HEK293 (cell line): Measurements from ENCODE around the gene RORC.
"Not testable (repeated sequence)": the region's sequence is repeated elsewhere in the genome, so short reads cannot be mapped to it uniquely, and the experiment has no call there.

Source experiments
- CTCF ChIA-PET: fragments of 350-600 bp; formaldehyde crosslinking; extraction: SDS; loops from one replicate; lab custom pipeline; 2021; ENCODE audit warnings: antibody characterized with exemption; lab: Yijun Ruan, JAX
- POLR2A ChIA-PET: fragments of 300-600 bp; formaldehyde crosslinking; extraction: SDS; loops from one replicate; lab custom pipeline; 2020; ENCODE audit warnings: antibody characterized with exemption, inconsistent platforms; lab: Yijun Ruan, JAX
- H3K27ac ChIP-seq: fragments of 200-500 bp; sonication (Bioruptor generic); 2 replicates; pipeline ENCODE4 v1.5.1; 2014; ENCODE audit warnings: low read depth, low read length, control low read depth, inconsistent platforms; ENCODE audit errors: extremely low read depth
- H3K36me3 ChIP-seq, 2 experiments: fragments of 200-500 bp in 1 of 2; sonication (Bioruptor generic) in 1 of 2; 1 replicate in 1 of 2; 2 replicates in 1 of 2; pipeline ENCODE4 v1.5.1; 2014 to 2017; ENCODE audit warnings: inconsistent platforms in 2 of 2, low read length in 2 of 2; ENCODE audit not compliant: control insufficient read depth in 2 of 2, insufficient read depth in 1 of 2
- H3K4me1 ChIP-seq: fragments of 200-500 bp; sonication (Bioruptor generic); 2 replicates; pipeline ENCODE4 v1.5.1; 2014; ENCODE audit warnings: mild to moderate bottlenecking, low read length, inconsistent platforms; ENCODE audit not compliant: control insufficient read depth, insufficient read depth
- H3K4me3 ChIP-seq: 2 replicates; pipeline ENCODE4 v1.5.1; 2011; ENCODE audit warnings: low read depth, mild to moderate bottlenecking, control low read depth, low read length, moderate library complexity
- H3K9me3 ChIP-seq: fragments of 200-500 bp; sonication (Bioruptor generic); 2 replicates; pipeline ENCODE4 v1.5.1; 2014; ENCODE audit warnings: low read depth, low read length, inconsistent platforms; ENCODE audit not compliant: control insufficient read depth, insufficient read depth
- ATF2 ChIP-seq: fragments of 450-650 bp; formaldehyde crosslinking; IDR thresholded peaks from 2 replicates; pipeline ENCODE4 v1.5.1; 2016; ENCODE audit warnings: missing biosample characterization, missing genetic modification characterization, low read depth
- BCL11B ChIP-seq: fragments of 450-650 bp; formaldehyde crosslinking; IDR thresholded peaks from 2 replicates; pipeline ENCODE4 v1.5.1; 2016; ENCODE audit warnings: low read depth, missing biosample characterization, missing genetic modification characterization
- HOXA7 ChIP-seq: sonication (generic); formaldehyde crosslinking; IDR thresholded peaks from 2 replicates; pipeline ENCODE4 v1.8.1; 2022; ENCODE audit warnings: missing genetic modification reagents, borderline replicate concordance
- PRDM4 ChIP-seq: fragments of 450-650 bp; formaldehyde crosslinking; IDR thresholded peaks from 2 replicates; pipeline ENCODE4 v1.5.1; 2017; ENCODE audit warnings: missing biosample characterization, missing genetic modification characterization
- RBAK ChIP-seq: fragments of 450-650 bp; formaldehyde crosslinking; IDR thresholded peaks from 2 replicates; pipeline ENCODE4 v1.5.1; 2016; ENCODE audit warnings: missing biosample characterization, missing genetic modification characterization
- ZNF112 ChIP-seq: fragments of 450-650 bp; formaldehyde crosslinking; IDR thresholded peaks from 2 replicates; pipeline ENCODE4 v1.5.0; 2017; ENCODE audit warnings: missing biosample characterization, missing genetic modification characterization
- ZNF121 ChIP-seq: fragments of 450-650 bp; formaldehyde crosslinking; IDR thresholded peaks from 2 replicates; pipeline ENCODE4 v1.5.1; 2016; ENCODE audit warnings: missing biosample characterization, missing genetic modification characterization
- ZNF211 ChIP-seq: fragments of 450-650 bp; formaldehyde crosslinking; IDR thresholded peaks from 2 replicates; pipeline ENCODE4 v1.5.1; 2016; ENCODE audit warnings: low read depth, missing biosample characterization, missing genetic modification characterization
- ZNF280D ChIP-seq: fragments of 450-650 bp; formaldehyde crosslinking; IDR thresholded peaks from 2 replicates; pipeline ENCODE4 v1.5.1; 2016; ENCODE audit warnings: missing biosample characterization, missing genetic modification characterization
- ZNF311 ChIP-seq: fragments of 450-650 bp; formaldehyde crosslinking; IDR thresholded peaks from 2 replicates; pipeline ENCODE4 v1.5.1; 2017; ENCODE audit warnings: missing biosample characterization, missing genetic modification characterization, borderline replicate concordance
- ZNF362 ChIP-seq: fragments of 450-650 bp; formaldehyde crosslinking; IDR thresholded peaks from 2 replicates; pipeline ENCODE4 v1.5.1; 2016; ENCODE audit warnings: missing biosample characterization, missing genetic modification characterization
- ZNF488 ChIP-seq: fragments of 450-650 bp; formaldehyde crosslinking; IDR thresholded peaks from 2 replicates; pipeline ENCODE4 v1.5.1; 2016; ENCODE audit warnings: missing biosample characterization, missing genetic modification characterization
- ZNF530 ChIP-seq: fragments of 450-650 bp; formaldehyde crosslinking; IDR thresholded peaks from 2 replicates; pipeline ENCODE4 v1.5.1; 2016; ENCODE audit warnings: low read depth, missing biosample characterization, missing genetic modification characterization
- ZNF558 ChIP-seq: fragments of 450-650 bp; formaldehyde crosslinking; IDR thresholded peaks from 2 replicates; pipeline ENCODE4 v1.5.1; 2016; ENCODE audit warnings: missing biosample characterization, missing genetic modification characterization
- ZNF791 ChIP-seq: fragments of 450-650 bp; formaldehyde crosslinking; IDR thresholded peaks from 2 replicates; pipeline ENCODE4 v1.5.1; 2016; ENCODE audit warnings: missing biosample characterization, missing genetic modification characterization

The RORC gene

GRCh38 chr1:151774256-151774922 is 57.2 kb downstream of the RORC start:
- no peaks in the 10 kb centered on the region for H3K4me1 ChIP-seq
- peaks cover 0 to 60% of the 10 kb centered on the region in 2 experiments for H3K36me3 ChIP-seq
- H3K9me3 ChIP-seq = no peaks in the 10 kb centered on the region
- no peak overlapping the region for H3K27ac ChIP-seq
- CTCF ChIA-PET = interaction anchor here (0.6 to 0.9 kb wide), 4 partner anchors 54 to 473 kb away, joined by 3 to 4 read pairs (median 3); no protein-coding TSS in a partner anchor
- TF ChIP-seq ZNF558 (tag by site-specific recombination) (no peak), ZNF488 (tag by site-specific recombination) (no peak), ZNF791 (tag by site-specific recombination) (no peak), ZNF121 (tag by site-specific recombination) (no peak)
- TF ChIP-seq, all 188 proteins: peak for 0
- no peak overlapping the region for H3K4me3 ChIP-seq
- POLR2A ChIA-PET = no interaction called here

GRCh38 chr1:151773702-151774101 is 57.9 kb downstream of the RORC start:
- Histone ChIP-seq H3K9me3 (no peaks in the 10 kb centered on the region), H3K4me1 (no peaks in the 10 kb centered on the region), H3K4me3 (no peak overlapping the region), H3K27ac (no peak overlapping the region), H3K36me3 (peaks cover 0 to 53% of the 10 kb centered on the region in 2 experiments; a peak in 2 of 3 replicates)
- ChIA-PET POLR2A (no interaction called here), CTCF (interaction anchor here (0.9 kb wide), 1 partner anchor 473 kb away, joined by 3 read pairs; no protein-coding TSS in a partner anchor)
- no peak for TF ChIP-seq BCL11B
- no peak for TF ChIP-seq ZNF280D (tag by site-specific recombination)
- no peak for TF ChIP-seq ZNF311 (tag by site-specific recombination)
- no peak for TF ChIP-seq ATF2
- TF ChIP-seq HOXA7 = no peak
- TF ChIP-seq ZNF530 = no peak
- TF ChIP-seq ZNF211 (tag by site-specific recombination) = no peak
- TF ChIP-seq ZNF362 (tag by site-specific recombination) = no peak
- TF ChIP-seq PRDM4 (tag by site-specific recombination) = no peak
- no peak for TF ChIP-seq ZNF112 (tag by site-specific recombination)
- TF ChIP-seq RBAK (tag by site-specific recombination) = no peak

GRCh38 chr1:151769270-151769669 is 62.3 kb downstream of the RORC start:
- H3K4me3 ChIP-seq, H3K9me3 ChIP-seq, CTCF ChIA-PET, H3K27ac ChIP-seq, H3K4me1 ChIP-seq, POLR2A ChIA-PET: not testable (repeated sequence)
- peaks cover 0 to 16% of the 10 kb centered on the region in 2 experiments; a peak in 2 of 3 replicates for H3K36me3 ChIP-seq

- H3K4me3 ChIP-seq, CTCF ChIA-PET, H3K27ac ChIP-seq: not testable (repeated sequence)
Observed at GRCh38 chr1:151768351-151769066, 63.1 kb downstream of the RORC start.

More at GRCh38 chr1:151768351-151769066, 63.1 kb downstream of the RORC start:
- H3K36me3 ChIP-seq, POLR2A ChIA-PET, H3K9me3 ChIP-seq, H3K4me1 ChIP-seq: not testable (repeated sequence)
